K562 (cell line): ENCODE data around the gene RNASET2. TPM values are rescaled to one million over a fixed set of nuclear protein-coding genes. Genes with fewer than 3 reads are reported as not detected.
A peak's percentile ranks its signal among the peaks of the same experiment; 100 is the strongest.

ENCODE experiments used
- BACH1 ChIP-seq: fragments of 200-800 bp; sonication (Bioruptor generic); IDR thresholded peaks from 2 replicates; pipeline ENCODE4 v1.6.1; 2016; ENCODE audit warnings: missing genetic modification characterization, missing compliant biosample characterization
- HSF4 ChIP-seq: fragments of 250-450 bp; sonication (Bioruptor Pico); IDR thresholded peaks from 2 replicates; pipeline ENCODE4 v2.1.2; 2022; ENCODE audit warnings: mild to moderate bottlenecking, moderate library complexity, borderline replicate concordance
- NCOA4 ChIP-seq: fragments of 450-650 bp; IDR thresholded peaks from 2 replicates; pipeline ENCODE4 v1.6.1; 2018; ENCODE audit warnings: mild to moderate bottlenecking; ENCODE audit not compliant: partially characterized antibody
- POLR2AphosphoS5 ChIP-seq: IDR thresholded peaks from 2 replicates; pipeline ENCODE4 v1.6.1; 2011; ENCODE audit warnings: mild to moderate bottlenecking, low read depth, low read length, moderate library complexity; ENCODE audit not compliant: control insufficient read depth, insufficient read depth
- RUNX1 ChIP-seq: sonication (generic); IDR thresholded peaks from 2 replicates; pipeline ENCODE4 v1.6.1; 2016; ENCODE audit warnings: antibody characterized with exemption, low read depth
- SFPQ ChIP-seq: fragments of 200-400 bp; formaldehyde crosslinking; IDR thresholded peaks from 2 replicates; pipeline ENCODE4 v1.6.1; 2017; ENCODE audit warnings: mild to moderate bottlenecking, low read depth, low read length, moderate library complexity
- SMAD1 ChIP-seq: fragments of 150-350 bp; IDR thresholded peaks from 2 replicates; pipeline ENCODE4 v1.6.1; 2014; ENCODE audit warnings: low read length, low read depth; ENCODE audit not compliant: partially characterized antibody
- ZBTB17 ChIP-seq: fragments of 450-650 bp; formaldehyde crosslinking; IDR thresholded peaks from 2 replicates; pipeline ENCODE4 v1.4.0; 2020; ENCODE audit warnings: mild to moderate bottlenecking
- ZNF165 ChIP-seq: fragments of 250-450 bp; sonication (Bioruptor Pico); IDR thresholded peaks from 2 replicates; pipeline ENCODE4 v1.4.0; 2020; ENCODE audit warnings: borderline replicate concordance
- polyA plus RNA-seq, 8 experiments: library from polyadenylated mRNA; depleted of rRNA in 4 of 8; stranded (reverse) in 5 of 8; unstranded in 3 of 8; fragments of >200 nt; fragmentation: Nextera tagmentation in 2 of 8; fragmentation: Illumina TruSeq in 1 of 8; extraction: Ambion mirVana in 2 of 8; extraction: Trizol in 1 of 8; gene quantifications; 2 replicates each; pipeline versions ENCODE4 v1.2.1 to v1.2.3, GENCODE V29; 2011 to 2014; ENCODE audit warnings: inconsistent platforms in 1 of 8, missing spikeins in 1 of 8
- total RNA-seq, 7 experiments: library from RNA; depleted of rRNA in 6 of 7; stranded (reverse); fragments of >200 nt in 6 of 7; fragmentation: Illumina TruSeq in 2 of 7; extraction: Trizol in 2 of 7; gene quantifications; 2 replicates each; pipeline versions ENCODE4 v1.2.1 to v1.2.3, GENCODE V29; 2011 to 2021; ENCODE audit warnings: low replicate concordance in 1 of 7
- TF ChIP-seq, protein P1 (sequence below), 2 experiments: fragments of 450-650 bp; IDR thresholded peaks; 2 replicates each; pipeline ENCODE4 v1.6.1; 2018; ENCODE audit warnings: mild to moderate bottlenecking in 2 of 2, low read depth in 1 of 2; ENCODE audit not compliant: partially characterized antibody in 2 of 2
- TF ChIP-seq, protein P2 (sequence below), 3 experiments: fragments of 200-800 bp in 1 of 3; fragments of 250-450 bp in 1 of 3; fragments of 450-650 bp in 1 of 3; sonication (Bioruptor Pico) in 1 of 3; sonication (Bioruptor generic) in 1 of 3; formaldehyde crosslinking in 1 of 3; IDR thresholded peaks; 2 replicates each; pipeline versions ENCODE4 v1.6.1 to v1.8.0; 2016 to 2022; ENCODE audit warnings: mild to moderate bottlenecking in 2 of 3, missing genetic modification characterization in 2 of 3, missing compliant biosample characterization in 1 of 3, moderate library complexity in 1 of 3
- TF ChIP-seq, protein P3 (sequence below): sonication (generic); formaldehyde crosslinking; IDR thresholded peaks from 2 replicates; pipeline ENCODE4 v1.8.0; 2023; ENCODE audit warnings: mild to moderate bottlenecking, missing genetic modification reagents

The RNASET2 gene
- total and polyA plus RNA-seq, 9 of the 15 experiments (the other 6 are each of a cell fraction or from before 2014, with no cell fraction given): 7.4 to 141 (median 91.3) TPM

- TF ChIP-seq ZBTB17 (CRISPR knock-in tag) (peak; percentile 71; the same call in 1 of the 2 replicates), NCOA4 (no peak), ZNF165 (no peak), SFPQ (no peak), POLR2AphosphoS5 (peak; percentile 44; the same call in 1 of the 2 replicates), HSF4 (CRISPR knock-in tag) (no peak), SMAD1 (no peak), BACH1 (no peak), RUNX1 (no peak)
- TF ChIP-seq, protein P1, sequence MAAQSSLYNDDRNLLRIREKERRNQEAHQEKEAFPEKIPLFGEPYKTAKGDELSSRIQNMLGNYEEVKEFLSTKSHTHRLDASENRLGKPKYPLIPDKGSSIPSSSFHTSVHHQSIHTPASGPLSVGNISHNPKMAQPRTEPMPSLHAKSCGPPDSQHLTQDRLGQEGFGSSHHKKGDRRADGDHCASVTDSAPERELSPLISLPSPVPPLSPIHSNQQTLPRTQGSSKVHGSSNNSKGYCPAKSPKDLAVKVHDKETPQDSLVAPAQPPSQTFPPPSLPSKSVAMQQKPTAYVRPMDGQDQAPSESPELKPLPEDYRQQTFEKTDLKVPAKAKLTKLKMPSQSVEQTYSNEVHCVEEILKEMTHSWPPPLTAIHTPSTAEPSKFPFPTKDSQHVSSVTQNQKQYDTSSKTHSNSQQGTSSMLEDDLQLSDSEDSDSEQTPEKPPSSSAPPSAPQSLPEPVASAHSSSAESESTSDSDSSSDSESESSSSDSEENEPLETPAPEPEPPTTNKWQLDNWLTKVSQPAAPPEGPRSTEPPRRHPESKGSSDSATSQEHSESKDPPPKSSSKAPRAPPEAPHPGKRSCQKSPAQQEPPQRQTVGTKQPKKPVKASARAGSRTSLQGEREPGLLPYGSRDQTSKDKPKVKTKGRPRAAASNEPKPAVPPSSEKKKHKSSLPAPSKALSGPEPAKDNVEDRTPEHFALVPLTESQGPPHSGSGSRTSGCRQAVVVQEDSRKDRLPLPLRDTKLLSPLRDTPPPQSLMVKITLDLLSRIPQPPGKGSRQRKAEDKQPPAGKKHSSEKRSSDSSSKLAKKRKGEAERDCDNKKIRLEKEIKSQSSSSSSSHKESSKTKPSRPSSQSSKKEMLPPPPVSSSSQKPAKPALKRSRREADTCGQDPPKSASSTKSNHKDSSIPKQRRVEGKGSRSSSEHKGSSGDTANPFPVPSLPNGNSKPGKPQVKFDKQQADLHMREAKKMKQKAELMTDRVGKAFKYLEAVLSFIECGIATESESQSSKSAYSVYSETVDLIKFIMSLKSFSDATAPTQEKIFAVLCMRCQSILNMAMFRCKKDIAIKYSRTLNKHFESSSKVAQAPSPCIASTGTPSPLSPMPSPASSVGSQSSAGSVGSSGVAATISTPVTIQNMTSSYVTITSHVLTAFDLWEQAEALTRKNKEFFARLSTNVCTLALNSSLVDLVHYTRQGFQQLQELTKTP (IDR thresholded peaks at IDR 0.05; ENCODE audit: low read depth in 1 of 2, partially characterized antibody in 2 of 2): no peak
- TF ChIP-seq, protein P2, sequence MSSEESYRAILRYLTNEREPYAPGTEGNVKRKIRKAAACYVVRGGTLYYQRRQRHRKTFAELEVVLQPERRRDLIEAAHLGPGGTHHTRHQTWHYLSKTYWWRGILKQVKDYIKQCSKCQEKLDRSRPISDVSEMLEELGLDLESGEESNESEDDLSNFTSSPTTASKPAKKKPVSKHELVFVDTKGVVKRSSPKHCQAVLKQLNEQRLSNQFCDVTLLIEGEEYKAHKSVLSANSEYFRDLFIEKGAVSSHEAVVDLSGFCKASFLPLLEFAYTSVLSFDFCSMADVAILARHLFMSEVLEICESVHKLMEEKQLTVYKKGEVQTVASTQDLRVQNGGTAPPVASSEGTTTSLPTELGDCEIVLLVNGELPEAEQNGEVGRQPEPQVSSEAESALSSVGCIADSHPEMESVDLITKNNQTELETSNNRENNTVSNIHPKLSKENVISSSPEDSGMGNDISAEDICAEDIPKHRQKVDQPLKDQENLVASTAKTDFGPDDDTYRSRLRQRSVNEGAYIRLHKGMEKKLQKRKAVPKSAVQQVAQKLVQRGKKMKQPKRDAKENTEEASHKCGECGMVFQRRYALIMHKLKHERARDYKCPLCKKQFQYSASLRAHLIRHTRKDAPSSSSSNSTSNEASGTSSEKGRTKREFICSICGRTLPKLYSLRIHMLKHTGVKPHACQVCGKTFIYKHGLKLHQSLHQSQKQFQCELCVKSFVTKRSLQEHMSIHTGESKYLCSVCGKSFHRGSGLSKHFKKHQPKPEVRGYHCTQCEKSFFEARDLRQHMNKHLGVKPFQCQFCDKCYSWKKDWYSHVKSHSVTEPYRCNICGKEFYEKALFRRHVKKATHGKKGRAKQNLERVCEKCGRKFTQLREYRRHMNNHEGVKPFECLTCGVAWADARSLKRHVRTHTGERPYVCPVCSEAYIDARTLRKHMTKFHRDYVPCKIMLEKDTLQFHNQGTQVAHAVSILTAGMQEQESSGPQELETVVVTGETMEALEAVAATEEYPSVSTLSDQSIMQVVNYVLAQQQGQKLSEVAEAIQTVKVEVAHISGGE (CRISPR knock-in tag; IDR thresholded peaks at IDR 0.05): no peak
- TF ChIP-seq, protein P3, sequence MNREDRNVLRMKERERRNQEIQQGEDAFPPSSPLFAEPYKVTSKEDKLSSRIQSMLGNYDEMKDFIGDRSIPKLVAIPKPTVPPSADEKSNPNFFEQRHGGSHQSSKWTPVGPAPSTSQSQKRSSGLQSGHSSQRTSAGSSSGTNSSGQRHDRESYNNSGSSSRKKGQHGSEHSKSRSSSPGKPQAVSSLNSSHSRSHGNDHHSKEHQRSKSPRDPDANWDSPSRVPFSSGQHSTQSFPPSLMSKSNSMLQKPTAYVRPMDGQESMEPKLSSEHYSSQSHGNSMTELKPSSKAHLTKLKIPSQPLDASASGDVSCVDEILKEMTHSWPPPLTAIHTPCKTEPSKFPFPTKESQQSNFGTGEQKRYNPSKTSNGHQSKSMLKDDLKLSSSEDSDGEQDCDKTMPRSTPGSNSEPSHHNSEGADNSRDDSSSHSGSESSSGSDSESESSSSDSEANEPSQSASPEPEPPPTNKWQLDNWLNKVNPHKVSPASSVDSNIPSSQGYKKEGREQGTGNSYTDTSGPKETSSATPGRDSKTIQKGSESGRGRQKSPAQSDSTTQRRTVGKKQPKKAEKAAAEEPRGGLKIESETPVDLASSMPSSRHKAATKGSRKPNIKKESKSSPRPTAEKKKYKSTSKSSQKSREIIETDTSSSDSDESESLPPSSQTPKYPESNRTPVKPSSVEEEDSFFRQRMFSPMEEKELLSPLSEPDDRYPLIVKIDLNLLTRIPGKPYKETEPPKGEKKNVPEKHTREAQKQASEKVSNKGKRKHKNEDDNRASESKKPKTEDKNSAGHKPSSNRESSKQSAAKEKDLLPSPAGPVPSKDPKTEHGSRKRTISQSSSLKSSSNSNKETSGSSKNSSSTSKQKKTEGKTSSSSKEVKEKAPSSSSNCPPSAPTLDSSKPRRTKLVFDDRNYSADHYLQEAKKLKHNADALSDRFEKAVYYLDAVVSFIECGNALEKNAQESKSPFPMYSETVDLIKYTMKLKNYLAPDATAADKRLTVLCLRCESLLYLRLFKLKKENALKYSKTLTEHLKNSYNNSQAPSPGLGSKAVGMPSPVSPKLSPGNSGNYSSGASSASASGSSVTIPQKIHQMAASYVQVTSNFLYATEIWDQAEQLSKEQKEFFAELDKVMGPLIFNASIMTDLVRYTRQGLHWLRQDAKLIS (CRISPR knock-in tag): peak; percentile 91; the same call in 1 of the 2 replicates
These were observed at the start of gene RNASET2 (continued) for GRCh38 chr6:166956444-166957086.
